ENCODE measurements around the gene RARG.

DNA sequence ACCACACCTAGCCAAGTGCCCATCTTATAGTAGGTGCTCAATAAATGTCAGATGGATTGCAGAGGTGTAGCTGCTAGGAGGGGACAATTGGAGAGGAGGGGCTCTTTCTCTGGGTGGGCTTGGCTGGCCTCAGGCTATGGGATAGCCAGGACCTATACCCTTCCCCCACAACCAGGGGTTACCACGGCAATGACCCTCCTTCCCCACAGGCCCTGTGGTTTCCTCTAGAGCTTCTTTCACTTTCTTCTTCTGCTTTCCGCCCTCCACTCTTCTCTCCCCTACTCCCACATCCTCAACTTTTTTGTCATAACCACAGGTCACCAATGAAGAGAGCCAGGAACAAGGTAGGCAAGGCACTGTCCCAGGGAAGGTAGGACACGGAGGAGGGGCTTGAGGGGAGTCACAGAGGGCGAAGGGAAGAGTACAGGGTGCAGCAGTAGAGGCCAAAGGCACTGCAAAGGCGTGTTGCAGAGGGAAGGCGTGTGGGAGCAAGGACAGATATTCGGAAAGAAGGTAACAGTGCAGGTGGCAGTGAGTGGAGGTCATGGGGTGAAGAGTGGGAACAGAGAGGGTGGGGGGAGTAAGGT, 23.0 kb downstream of the RARG start:
- TF ChIP-seq POLR2AphosphoS5 (IDR thresholded peaks at IDR 0.05; ENCODE audit: low read depth) (no peak), CTCF (IDR thresholded peaks at IDR 0.05; ENCODE audit: insufficient read depth, low read length) (no peak)
